Measurements from ENCODE around the gene SEC22A.

DNA sequence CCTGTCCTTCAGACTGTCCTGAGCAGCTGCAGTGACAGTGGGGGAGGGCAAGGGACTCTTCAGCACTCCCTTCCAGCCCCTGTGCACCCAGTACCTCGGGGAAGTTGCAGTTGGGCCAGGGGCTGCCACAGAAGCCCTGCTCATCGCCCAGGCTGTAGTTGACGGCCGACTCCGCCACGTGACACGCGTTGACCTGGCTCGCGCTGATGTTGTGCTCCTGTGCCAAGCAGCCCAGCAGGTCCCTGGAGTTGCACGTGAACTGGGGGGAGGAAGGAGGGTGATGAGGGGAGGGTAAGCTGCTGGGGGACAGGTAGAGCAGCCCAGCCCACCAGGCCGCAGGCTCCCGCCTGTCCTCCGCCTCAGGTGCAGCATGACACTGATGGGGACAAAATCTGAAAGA, 101.2 kb downstream of the SEC22A start:
- TF ChIP-seq POLR2A (IDR thresholded peaks at IDR 0.05; ENCODE audit: extremely low read depth, insufficient read length) (no peak), MYC (IDR thresholded peaks at IDR 0.05; ENCODE audit: low read depth, low read length) (no peak)
- TF ChIP-seq, protein P1, sequence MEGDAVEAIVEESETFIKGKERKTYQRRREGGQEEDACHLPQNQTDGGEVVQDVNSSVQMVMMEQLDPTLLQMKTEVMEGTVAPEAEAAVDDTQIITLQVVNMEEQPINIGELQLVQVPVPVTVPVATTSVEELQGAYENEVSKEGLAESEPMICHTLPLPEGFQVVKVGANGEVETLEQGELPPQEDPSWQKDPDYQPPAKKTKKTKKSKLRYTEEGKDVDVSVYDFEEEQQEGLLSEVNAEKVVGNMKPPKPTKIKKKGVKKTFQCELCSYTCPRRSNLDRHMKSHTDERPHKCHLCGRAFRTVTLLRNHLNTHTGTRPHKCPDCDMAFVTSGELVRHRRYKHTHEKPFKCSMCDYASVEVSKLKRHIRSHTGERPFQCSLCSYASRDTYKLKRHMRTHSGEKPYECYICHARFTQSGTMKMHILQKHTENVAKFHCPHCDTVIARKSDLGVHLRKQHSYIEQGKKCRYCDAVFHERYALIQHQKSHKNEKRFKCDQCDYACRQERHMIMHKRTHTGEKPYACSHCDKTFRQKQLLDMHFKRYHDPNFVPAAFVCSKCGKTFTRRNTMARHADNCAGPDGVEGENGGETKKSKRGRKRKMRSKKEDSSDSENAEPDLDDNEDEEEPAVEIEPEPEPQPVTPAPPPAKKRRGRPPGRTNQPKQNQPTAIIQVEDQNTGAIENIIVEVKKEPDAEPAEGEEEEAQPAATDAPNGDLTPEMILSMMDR (IDR thresholded peaks at IDR 0.05; ENCODE audit: low read depth, low read length), result no peak
- TF ChIP-seq, protein P2, sequence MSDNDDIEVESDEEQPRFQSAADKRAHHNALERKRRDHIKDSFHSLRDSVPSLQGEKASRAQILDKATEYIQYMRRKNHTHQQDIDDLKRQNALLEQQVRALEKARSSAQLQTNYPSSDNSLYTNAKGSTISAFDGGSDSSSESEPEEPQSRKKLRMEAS (IDR thresholded peaks at IDR 0.05; ENCODE audit: low read depth, low read length), result no peak
